Ascending aorta (tissue), 2 donors: ENCODE results near the gene COPS6. TPM values are rescaled to one million over a fixed set of nuclear protein-coding genes. Genes with fewer than 3 reads are reported as not detected.

Experiments
- DNase-seq, 2 donors: peaks; one replicate each; pipeline ENCODE4 v3.0.0-alpha.2; 2019; ENCODE audit warnings: low spot score in 2 of 2
- H3K27ac ChIP-seq, 2 donors: fragments of 200-600 bp; sonication (generic); one replicate each; pipeline ENCODE4 v1.5.1; 2016 to 2017; ENCODE audit warnings: mild to moderate bottlenecking in 1 of 2
- H3K27me3 ChIP-seq: fragments of 200-600 bp; sonication (generic); one replicate; pipeline ENCODE4 v1.5.1; 2017
- H3K36me3 ChIP-seq, 2 donors: fragments of 200-600 bp; sonication (generic); one replicate each; pipeline ENCODE4 v1.5.1; 2016
- H3K4me1 ChIP-seq, 2 donors: fragments of 200-600 bp; sonication (generic); one replicate each; pipeline ENCODE4 v1.5.1; 2016 to 2017; ENCODE audit warnings: mild to moderate bottlenecking in 1 of 2
- H3K4me3 ChIP-seq, 2 donors: fragments of 200-600 bp; sonication (generic); one replicate each; pipeline ENCODE4 v1.5.1; 2016 to 2017; ENCODE audit warnings: mild to moderate bottlenecking in 1 of 2
- H3K9me3 ChIP-seq, 2 donors: fragments of 200-600 bp; sonication (generic); one replicate each; pipeline ENCODE4 v1.5.1; 2016
- CTCF ChIP-seq, 3 experiments: fragments of 200-600 bp in 2 of 3; fragments of 450-650 bp in 1 of 3; sonication (generic) in 2 of 3; IDR thresholded peaks; one replicate each; pipeline ENCODE4 v1.5.1; 2016 to 2019; ENCODE audit warnings: antibody characterized with exemption in 3 of 3, mild to moderate bottlenecking in 1 of 3, moderate library complexity in 1 of 3
- intact Hi-C: fragments of 100-400 bp; cut with DNase I; formaldehyde crosslinking; loops from one replicate; pipeline ENCODE4 v1.15.1; 2023
- total RNA-seq: library from RNA; depleted of rRNA; stranded (reverse); fragments of >200 nt; gene quantifications from one replicate; pipeline ENCODE4 v1.1.0, GENCODE V29; 2016

COPS6 gene
- 18.1 TPM for total RNA-seq

GRCh38 chr7:100088621-100089457 is at the start of gene COPS6:
TSS of gene COPS6 (plus strand) at chr7:100088969. CDS start at chr7:100088991, 22 bp downstream.
- peak; percentile 24 to 91 for DNase-seq
- TF ChIP-seq CTCF (IDR thresholded peaks at IDR 0.05): no peak
- Histone ChIP-seq H3K4me1 (peaks cover 7 to 10% of the 10 kb centered on the region in 2 donors), H3K9me3 (no peaks in the 10 kb centered on the region), H3K36me3 (peaks cover 29 to 38% of the 10 kb centered on the region in 2 donors), H3K27ac (peak within 1 kb of the TSS; percentile 77 to 82), H3K27me3 (no peaks in the 10 kb centered on the region), H3K4me3 (peak within 1 kb of the TSS; percentile 79 to 88)
- intact Hi-C loops: no loop called here

GRCh38 chr7:100040575-100040974 is 48.2 kb upstream of the COPS6 start:
- Histone ChIP-seq H3K9me3 (no peaks in the 10 kb centered on the region), H3K27me3 (no peaks in the 10 kb centered on the region), H3K4me1 (no peaks in the 10 kb centered on the region), H3K27ac (no peak overlapping the region), H3K36me3 (peaks cover 1 to 7% of the 10 kb centered on the region in 2 donors), H3K4me3 (no peak overlapping the region)
- intact Hi-C loops: no loop called here
- TF ChIP-seq CTCF (IDR thresholded peaks at IDR 0.05): no peak
- no peak for DNase-seq

- no peak for DNase-seq
- intact Hi-C loops: no loop called here
- no peaks in the 10 kb centered on the region for H3K27me3 ChIP-seq
- peaks cover 0 to 3% of the 10 kb centered on the region in 2 donors for H3K4me1 ChIP-seq
- no peak for TF ChIP-seq CTCF (IDR thresholded peaks at IDR 0.05)
- no peak overlapping the region for H3K4me3 ChIP-seq
- no peak overlapping the region for H3K27ac ChIP-seq
- H3K9me3 ChIP-seq: no peaks in the 10 kb centered on the region
- no peaks in the 10 kb centered on the region for H3K36me3 ChIP-seq
Measured at GRCh38 chr7:100044718-100045117, 44.1 kb upstream of the COPS6 start.

- no peak for TF ChIP-seq CTCF (IDR thresholded peaks at IDR 0.05)
- peaks cover 5 to 9% of the 10 kb centered on the region in 2 donors for H3K4me1 ChIP-seq
- H3K27ac ChIP-seq: no peak overlapping the region
- no peak overlapping the region for H3K4me3 ChIP-seq
- no peak for DNase-seq
- H3K27me3 ChIP-seq: no peaks in the 10 kb centered on the region
- no peaks in the 10 kb centered on the region for H3K36me3 ChIP-seq
- intact Hi-C loops: loop anchor here (1.0 kb wide), 3 partner anchors 33 to 52 kb away; partner anchors contain the start of genes ZKSCAN1 and ZNF3
- H3K9me3 ChIP-seq: no peaks in the 10 kb centered on the region
Measured at GRCh38 chr7:100048680-100049079, 40.1 kb upstream of the COPS6 start.

- Histone ChIP-seq H3K27ac (peak within 1 kb of the TSS; percentile 87 to 97), H3K4me3 (peak within 1 kb of the TSS; percentile 65 to 88), H3K4me1 (peaks cover 5 to 9% of the 10 kb centered on the region in 2 donors), H3K9me3 (no peaks in the 10 kb centered on the region), H3K36me3 (no peaks in the 10 kb centered on the region), H3K27me3 (no peaks in the 10 kb centered on the region)
- intact Hi-C loops: loop anchor here (1.0 kb wide), 3 partner anchors 32 to 51 kb away; partner anchors contain the start of genes ZKSCAN1 and ZNF3
- TF ChIP-seq CTCF (IDR thresholded peaks at IDR 0.05): peak in 2 of 3 experiments; percentile 23 to 29
- peak; percentile 57 to 93 for DNase-seq
Measured at GRCh38 chr7:100049441-100050291, 39.1 kb upstream of the COPS6 start, which contains the start of gene ZSCAN21. TSS of gene ZSCAN21 (plus strand) at chr7:100049774. CDS start at chr7:100057007, 7,233 bp downstream.
